GM21786 (cell line): ENCODE measurements around the gene LARGE1.

Experiments used
- ATAC-seq: cut with Tn5 transposase; IDR thresholded peaks from one replicate; pipeline ENCODE4 v1.9.1; 2021; ENCODE audit not compliant: unreplicated experiment

The LARGE1 gene

DNA sequence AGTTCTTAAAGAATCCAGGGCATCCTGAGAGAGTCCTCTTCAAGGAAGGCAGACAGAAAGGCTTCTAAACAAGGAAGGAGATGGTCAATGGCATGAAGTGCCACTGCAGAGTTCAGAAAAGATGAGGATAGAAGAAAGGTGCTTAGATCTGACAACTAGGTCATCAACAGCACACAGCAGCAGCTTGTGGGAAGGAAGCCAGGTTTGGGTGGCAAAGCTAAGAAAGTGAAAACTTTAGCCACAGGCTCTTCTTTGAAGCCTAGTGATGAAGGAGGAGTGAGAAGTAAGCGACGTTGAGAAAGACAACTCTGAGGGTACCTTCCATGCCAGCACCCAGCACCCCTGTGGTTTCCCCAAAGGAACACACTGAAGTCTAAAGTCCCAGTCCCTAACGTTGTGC, 92.0 kb downstream of the LARGE1 start:
- no peak for ATAC-seq

DNA sequence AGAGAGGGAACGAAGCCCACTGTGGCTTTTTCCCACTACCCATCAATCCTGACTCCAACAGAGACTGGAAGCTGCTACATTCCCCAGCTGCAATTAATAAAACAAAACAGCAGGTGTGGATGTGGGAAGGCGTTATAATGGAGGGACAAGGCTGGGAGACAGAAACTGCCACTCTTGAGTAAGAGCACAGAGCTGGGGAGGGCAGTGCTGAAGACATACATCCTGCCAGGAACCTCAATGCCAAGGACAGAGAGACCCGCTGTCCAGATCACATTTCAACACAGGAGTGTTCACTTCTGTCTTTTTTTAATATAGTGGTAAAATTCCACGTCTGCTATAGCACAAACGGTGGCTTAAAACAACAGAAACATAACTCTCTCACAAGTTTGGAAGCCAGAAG, 94.5 kb downstream of the LARGE1 start:
- no peak for ATAC-seq

DNA sequence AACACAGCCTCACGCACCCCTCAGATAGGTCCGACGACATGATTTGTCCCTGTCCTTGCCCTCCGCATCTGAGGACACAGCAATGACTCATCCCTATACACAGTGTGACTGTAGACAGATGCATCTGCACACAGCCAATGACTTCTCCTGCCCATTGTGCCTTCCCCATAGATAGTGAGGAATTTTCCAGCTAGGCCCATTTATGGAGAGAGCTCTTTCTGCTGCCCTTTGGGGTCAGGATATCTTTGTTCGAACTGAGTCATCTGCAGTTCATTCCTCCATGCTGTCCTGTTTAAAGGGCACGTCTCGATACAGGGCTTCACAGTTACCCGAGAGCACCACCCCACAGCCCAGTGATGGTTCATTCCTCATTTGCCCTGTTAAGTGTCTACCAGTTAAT, 96.7 kb downstream of the LARGE1 start:
- ATAC-seq: no peak

DNA sequence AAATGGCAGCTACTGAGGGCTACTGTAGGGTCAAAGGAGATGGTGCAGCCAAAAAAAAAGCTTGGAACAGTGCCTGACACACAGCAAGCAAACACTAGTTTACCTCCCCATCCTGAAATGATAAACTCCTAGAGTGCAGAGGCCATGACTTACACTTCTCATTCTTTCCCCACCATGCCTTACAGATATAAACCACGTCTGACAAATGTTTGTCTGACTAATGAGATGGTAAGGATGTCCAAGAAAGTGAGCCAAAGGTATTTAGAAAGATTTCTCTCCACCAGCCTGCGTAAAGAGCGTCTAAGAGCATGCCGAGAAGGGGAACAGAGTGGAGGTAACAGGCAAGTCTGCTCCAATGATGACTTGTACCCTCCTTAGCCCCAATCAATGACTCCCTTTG, 99.0 kb downstream of the LARGE1 start:
- ATAC-seq: no peak

DNA sequence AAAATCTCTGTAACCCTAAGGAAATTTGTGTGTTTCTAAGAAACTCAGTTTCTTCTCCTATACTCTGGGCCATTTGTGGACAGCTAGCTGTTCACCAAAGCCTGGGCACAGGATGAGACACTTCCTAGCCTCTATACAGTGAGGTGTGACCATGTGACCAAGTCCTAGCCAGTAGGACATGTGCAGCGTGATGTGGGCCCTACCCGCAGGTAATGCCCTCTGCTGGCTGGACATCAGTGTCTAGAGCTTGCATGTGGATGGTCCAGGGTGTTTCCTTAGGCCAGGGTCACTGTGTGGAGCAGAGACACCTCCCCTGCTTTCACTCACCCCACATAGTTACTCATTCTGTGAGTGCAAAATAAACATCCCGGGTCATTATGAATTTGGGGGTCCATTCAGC, 100.5 kb downstream of the LARGE1 start:
- ATAC-seq: no peak

DNA sequence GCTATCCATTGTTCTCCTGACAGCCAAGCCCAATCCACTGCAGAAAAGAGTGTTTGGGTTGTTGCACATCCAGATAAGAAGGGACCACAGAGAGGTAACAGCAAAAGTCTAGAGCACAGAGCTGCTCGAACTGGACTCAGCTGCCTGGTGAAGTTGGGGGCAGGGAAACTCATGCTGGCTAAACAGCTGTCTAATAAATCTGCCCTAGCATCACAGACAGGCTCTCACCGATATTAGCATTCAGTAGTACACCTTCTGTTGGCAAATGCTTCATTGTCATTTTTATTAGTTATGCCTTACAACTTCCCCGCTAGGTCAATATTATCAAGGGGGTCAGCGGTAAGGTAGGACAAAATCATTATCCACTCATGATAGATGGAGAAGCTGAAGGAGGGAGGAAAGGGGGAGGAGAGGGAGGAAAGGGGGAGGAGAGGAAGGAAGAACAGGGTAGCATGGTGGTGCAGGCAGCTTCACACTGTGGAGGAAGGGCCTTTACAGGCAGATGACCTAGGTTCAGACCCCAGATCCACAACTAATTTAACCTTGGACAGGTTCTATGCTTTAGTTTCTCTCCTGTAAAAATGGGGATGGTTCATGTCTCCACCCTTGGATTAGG, 102.7 kb downstream of the LARGE1 start:
- ATAC-seq: no peak

DNA sequence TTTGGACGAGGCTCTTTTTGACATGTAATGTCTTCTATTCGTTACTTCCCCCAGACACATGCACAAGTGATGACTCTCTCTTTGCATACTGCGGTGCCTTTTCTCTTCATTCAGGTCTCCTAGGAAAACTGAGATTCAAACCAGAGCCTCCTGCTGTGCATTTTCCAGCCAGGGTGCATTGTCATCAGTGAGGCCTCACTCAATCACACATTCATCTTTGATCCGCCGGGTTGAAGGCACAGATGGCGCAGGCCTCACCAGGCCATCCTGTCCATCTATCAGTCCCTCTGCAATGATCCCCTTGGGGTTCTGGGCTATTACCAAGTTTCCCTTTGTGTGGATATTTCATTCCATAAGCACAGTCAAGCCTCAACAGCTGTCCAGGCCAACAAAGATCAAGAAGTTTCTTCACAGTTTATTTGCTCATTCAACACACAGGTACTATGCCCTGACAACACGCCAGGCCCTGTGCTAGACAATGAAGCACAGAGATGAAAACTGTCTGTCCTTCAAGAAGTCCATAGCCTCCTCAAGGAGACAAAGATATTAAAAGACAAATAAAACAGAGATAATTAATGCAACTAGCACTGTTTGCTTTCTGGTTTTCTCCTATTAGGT, 107.8 kb downstream of the LARGE1 start:
- no peak for ATAC-seq

DNA sequence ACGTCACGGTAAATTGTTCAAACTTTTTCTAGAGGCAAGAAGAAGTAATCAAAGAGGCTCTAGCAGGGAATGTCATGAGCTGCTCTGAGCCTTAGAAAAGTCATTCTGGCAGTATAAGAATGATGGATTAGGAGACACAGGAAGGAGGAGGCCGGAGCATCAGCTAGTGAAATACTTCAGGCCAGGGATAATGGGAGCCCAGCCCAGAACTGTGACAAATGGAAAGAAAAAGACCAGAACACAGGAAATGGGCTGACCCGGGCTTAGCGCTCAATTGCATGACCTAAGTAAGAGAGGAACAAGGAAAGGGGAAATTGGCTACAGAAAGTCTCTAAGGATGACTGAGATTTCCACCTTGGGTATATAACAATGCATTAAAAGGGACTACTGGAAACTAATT, 108.6 kb downstream of the LARGE1 start:
- no peak for ATAC-seq

DNA sequence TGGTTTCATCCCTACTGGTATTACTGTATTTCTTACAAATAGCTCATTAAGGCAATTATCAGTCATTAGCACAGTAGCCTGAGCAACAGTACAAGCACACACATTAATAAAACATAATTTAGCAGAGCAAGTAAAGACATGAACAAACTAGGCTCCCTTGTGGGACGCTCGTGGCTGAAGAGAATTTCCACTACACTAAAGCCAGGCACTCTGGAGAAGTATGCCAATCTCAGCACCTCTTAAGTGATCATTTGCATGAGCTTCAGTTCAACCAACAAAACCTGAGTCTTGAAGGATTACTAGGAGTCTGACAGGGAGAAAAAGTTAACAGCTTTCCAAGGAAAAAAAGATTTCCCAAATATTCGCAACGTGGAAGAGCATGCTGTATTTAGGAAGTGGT, 109.1 kb downstream of the LARGE1 start:
- no peak for ATAC-seq

DNA sequence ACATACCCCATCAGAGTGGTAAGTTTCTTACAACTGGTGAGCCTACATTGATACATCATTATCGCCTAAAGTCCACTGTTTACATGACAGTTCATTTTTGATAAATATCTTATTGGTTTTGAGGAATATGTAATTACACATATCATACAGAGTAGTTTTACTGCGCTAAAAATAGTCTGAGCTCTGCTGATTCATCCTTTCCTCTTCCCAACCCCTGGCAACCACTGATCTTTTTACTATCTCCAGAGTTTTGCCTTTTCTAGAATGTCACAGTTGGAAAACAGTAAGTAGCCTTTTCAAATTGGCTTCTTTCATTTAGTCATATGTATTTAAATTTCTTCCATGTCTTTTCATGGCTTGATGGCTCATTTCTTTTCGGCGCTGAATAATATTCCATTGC, 112.8 kb downstream of the LARGE1 start:
- no peak for ATAC-seq

DNA sequence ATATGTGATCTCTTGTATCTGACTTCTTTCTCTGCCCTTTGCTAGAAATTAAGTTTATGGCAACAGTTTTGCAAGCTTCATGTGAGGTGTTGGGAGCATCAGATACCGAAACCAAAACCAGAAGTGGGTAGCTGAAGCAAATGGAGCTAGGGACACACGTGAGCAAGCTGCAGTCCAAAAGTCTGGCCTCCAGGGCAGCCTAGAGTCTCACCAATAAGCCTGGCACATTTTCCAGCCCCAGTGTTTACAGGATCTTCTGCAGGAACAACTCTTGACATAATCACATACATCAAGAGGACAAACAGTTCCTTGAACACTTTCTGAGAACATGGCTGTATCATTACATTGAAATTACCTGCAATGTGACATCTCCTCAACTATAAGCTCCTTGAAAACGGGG, 114.1 kb downstream of the LARGE1 start:
- ATAC-seq: peak; percentile 48

DNA sequence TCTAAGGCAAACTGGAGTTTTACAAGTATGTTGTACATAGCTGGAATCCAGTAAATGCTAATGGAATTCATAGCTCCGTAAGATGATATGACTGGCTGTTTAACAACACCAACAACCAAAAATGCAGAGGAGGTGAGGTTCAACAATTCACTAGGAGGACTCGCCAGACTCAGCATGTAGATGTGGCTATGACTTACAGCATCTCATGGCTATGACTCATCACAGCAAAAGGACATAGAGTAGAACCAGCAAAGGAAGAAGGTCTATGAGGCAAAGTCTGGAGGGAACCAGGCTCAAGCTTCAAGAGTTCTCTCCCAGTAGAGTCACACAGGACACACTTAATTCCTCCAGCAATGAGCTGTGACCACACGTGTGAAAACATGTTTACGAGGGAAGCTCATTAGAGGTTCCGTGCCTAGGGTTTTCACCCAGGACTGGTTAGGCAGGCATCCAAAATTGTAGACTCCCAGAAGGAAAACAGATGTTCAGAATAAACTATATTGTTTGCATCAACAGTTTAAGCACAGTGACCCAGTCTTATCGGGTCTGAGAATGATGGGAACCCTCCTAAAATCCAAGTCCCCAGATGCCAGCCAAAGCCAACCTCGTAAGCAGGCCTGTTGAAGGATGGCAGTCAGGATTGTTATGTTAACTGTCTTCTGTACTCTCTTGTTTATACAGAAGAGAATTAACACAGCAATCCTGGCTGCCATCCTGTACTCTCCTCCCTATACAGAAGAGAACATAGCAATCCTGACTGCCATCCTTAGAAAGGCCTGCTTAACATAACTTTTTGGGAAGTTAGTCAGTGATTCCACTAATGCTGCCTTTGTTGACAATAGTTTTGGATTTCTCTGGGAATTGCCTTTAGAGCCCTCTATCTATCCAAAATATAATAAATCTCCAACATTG, 116.6 kb downstream of the LARGE1 start:
- ATAC-seq: no peak

DNA sequence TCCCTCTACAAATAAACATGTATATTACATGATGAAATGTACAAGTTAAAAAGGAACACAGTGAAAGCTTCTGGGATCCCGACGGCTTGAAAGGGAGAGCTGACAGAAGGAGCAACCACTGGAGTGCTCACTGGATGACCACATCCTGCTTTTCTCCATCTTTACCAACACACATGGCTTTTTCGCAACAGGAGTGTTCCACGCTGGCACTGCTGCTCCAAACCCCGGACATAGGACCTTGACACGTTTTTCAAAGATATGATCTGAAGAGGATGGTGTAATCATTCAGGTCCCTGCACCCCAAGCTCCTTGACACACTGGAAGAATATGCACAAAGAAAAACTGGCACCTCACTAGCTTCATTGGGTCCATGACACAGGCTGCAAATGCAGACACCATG, 121.9 kb downstream of the LARGE1 start:
- ATAC-seq: no peak

DNA sequence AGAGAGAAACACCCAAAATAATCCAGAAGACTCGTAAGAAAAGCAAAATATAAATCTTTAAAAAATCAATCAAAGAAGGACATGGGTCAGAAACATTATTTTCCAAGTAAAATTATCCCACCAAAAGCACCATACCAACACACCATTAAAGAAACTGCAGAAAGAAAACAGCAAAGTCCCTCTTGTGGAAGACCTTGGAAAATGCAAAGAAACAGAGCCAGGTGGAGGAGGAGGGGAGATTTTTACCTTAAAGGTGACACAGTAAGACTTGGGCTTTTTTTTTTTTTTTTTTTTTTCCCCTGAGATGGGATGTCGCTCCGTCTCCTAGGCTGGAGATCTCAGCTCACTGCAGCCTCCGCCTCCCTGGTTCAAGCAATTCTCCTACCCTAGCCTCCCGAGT, 123.8 kb downstream of the LARGE1 start:
- no peak for ATAC-seq

DNA sequence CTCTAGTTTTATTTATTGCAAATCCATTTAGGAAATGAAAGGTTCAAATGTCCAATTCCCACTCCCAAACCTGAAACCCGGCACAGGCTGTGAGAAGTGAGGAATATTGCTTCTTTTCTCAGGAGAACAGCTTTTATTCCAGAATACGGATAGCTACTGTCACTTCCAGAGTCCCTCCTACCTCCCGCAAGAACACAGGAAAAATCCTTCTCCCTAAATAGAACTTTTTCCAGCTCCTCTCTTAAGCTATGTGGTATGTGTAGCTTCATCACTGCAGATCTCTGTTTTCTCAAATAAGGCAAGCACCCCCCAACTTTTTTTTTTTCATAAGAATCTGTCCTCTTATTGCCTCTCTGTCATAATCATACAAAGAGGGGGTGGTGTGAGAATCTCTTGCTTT, 126.8 kb downstream of the LARGE1 start:
- ATAC-seq: no peak

DNA sequence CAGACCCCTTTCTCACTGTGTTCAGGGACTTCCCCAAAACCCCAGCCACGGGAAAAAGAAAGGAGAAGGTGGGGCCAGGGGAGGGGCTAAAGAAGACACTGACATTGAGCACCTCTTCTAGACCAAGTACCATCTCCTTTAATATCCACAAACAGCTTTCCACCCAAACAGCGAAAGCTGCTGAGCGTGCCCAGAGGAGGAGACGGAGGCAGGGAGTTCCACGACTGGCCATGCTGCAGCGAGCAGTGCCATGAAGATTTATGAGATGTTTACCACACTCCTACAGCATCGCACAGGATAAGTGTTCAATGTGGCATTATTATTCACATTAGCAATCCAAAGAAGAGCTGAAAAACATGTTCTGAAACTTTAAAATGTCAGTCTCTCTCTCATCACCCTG, 127.4 kb downstream of the LARGE1 start:
- no peak for ATAC-seq

DNA sequence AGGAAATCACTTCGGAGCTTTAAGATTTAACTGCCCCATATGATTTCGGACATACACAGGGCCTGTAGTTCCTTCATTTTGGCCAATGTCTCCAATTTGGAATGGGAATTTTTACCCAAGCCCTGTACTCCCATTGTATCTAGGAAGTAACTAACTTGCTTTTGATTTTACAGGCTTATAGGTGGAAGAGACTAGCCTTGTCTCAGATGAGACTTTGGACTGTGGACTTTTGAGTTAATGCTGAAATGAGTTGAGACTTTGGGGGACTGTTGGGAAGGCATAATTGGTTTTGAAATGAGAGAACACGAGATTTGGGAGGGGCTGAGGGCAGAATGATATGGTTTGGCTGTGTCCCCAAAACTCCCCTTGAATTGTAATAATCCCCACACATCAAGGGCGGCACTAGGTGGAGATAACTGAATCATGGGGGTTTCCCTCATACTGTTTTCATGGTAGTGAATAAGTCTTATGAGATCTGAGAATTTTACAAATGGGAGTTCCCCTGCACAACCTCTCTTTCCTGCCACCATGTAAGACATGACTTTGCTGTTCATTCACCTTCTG, 130.5 kb downstream of the LARGE1 start:
- peak; percentile 42 for ATAC-seq

DNA sequence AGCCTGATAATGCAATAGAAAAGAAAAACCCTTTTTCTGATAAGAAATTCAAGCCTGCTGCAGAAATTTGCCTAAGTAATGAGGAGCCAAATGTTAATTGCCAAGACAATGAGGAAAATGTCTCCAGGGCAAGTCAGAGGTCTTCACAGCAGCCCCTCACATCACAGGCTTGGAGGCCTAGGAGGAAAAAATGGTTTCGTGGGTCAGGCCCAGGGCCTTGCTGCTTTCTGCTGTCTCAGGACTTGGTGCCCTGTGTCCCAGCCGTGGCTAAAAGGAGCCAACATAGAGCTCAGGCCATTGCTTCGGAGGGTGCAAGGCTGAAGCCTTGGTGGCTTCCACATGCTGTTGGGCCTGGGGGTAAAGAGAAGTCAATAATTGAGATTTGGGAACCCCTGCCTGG, 131.3 kb downstream of the LARGE1 start:
- ATAC-seq: no peak

DNA sequence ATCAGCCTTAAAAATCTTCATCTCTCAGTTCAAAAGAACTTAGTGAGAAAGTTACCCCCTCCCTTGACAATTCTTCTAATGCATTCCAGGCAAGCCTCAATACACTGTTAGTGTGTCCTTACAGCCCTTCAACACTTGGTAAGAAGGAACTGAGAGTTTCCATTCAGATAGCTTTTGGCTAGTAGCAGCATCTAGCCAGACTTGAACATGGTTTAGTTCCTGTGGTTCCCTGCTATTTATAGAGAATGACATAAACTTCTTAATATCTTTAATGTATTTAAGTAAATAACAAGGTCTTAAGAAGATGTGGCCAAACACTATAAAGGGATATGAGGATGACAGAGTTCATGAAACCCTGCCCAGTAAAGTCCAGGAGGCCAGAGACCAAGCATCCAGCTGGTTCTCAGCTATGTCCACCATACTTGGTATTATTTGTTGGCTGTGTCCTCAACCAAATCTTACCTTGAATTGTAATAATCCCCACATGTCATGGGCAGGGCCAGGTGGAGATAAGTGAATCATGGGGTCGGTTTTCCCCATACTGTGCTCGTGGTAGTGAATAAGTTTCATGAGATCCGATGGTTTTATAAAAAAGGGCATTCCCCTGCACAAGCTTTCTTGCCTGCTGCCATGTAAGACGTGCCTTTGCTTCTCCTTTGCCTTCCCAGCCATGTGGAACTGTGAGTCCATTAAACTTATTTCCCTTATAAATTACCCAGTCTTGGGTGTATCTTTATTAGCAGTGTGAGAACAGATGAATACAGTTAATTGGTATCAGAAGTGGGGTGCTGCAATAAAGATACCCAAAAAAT, 132.4 kb downstream of the LARGE1 start:
- no peak for ATAC-seq

DNA sequence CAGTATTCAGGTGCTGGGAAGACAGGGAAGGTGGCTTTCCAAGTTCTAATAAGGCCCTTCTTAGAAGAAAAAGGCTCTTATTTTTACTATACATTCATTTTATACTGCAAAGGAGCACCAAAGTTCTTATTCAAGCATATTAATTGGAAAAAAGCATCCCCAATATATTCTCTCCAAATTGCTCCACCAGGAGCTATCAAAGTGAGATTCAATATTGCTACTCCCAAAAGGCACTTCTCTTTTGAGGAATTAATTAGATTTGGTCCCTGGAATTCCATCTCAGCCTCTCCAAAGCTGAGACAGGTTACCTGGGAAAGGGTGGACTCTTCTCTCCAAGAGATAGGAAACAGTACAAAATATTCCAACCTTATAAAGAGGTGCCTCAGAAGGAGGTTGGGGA, 134.1 kb downstream of the LARGE1 start:
- no peak for ATAC-seq
